ENCODE data around the gene PCARE.

DNA sequence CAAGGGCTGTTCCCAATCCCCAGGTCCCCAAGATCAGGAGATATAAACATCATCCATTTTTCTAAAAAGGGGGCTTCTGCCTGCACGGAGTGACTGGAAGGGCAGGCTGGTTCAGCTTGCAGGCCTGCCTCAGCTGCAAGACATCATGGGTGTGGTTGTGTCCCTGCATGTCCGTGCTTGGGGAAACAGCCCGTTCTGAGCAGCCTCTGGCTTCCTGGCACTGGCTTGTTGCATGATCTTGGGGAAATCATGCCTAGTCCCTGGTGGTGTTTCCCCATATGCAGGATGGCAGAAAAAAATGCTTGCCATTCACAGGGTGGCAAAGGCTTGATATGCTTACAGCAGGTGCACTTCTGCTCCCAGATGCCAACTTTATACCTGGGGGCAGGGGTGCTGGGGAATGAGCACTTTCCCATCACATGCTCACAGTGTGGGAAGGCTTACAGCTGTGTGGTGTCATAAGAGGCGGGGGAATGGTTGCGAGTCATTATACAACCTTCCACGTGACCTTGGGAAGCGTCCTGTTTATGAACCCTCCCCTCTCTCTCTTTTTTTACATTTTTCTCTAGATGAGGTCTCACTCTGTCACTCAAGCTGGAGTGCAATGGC, 7.2 kb downstream of the PCARE start:
- TF ChIP-seq, protein P1, sequence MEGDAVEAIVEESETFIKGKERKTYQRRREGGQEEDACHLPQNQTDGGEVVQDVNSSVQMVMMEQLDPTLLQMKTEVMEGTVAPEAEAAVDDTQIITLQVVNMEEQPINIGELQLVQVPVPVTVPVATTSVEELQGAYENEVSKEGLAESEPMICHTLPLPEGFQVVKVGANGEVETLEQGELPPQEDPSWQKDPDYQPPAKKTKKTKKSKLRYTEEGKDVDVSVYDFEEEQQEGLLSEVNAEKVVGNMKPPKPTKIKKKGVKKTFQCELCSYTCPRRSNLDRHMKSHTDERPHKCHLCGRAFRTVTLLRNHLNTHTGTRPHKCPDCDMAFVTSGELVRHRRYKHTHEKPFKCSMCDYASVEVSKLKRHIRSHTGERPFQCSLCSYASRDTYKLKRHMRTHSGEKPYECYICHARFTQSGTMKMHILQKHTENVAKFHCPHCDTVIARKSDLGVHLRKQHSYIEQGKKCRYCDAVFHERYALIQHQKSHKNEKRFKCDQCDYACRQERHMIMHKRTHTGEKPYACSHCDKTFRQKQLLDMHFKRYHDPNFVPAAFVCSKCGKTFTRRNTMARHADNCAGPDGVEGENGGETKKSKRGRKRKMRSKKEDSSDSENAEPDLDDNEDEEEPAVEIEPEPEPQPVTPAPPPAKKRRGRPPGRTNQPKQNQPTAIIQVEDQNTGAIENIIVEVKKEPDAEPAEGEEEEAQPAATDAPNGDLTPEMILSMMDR (IDR thresholded peaks at IDR 0.05): no peak
- no peak for TF ChIP-seq POLR2A (IDR thresholded peaks at IDR 0.05)

Measured in right lobe of liver (tissue), 4 donors.